Vagina (tissue), 2 donors: ENCODE results near the gene GSG1L. TPM values are rescaled to one million over a fixed set of nuclear protein-coding genes. Genes with fewer than 3 reads are reported as not detected.

Source experiments
- DNase-seq, 2 donors: peaks; one replicate each; pipeline ENCODE4 v3.0.0-alpha.2; 2017; ENCODE audit errors: extremely low spot score in 2 of 2
- H3K27ac ChIP-seq: fragments of 200-600 bp; sonication (generic); one replicate; pipeline ENCODE4 v1.5.1; 2019
- H3K27me3 ChIP-seq: fragments of 200-600 bp; sonication (generic); one replicate; pipeline ENCODE4 v1.5.1; 2019
- H3K36me3 ChIP-seq, 2 donors: fragments of 200-600 bp; sonication (generic); one replicate each; pipeline ENCODE4 v1.5.1; 2017 to 2019
- H3K4me1 ChIP-seq: fragments of 200-600 bp; sonication (generic); one replicate; pipeline ENCODE4 v1.5.1; 2019
- H3K4me3 ChIP-seq, 2 donors: fragments of 200-600 bp; sonication (generic); 1 replicate in 1 of 2; 2 replicates in 1 of 2; pipeline ENCODE4 v1.5.1; 2016 to 2019
- H3K9me3 ChIP-seq: fragments of 200-600 bp; sonication (generic); one replicate; pipeline ENCODE4 v1.5.1; 2019
- CTCF ChIP-seq, 3 experiments: fragments of 450-650 bp in 2 of 3; fragments of 200-600 bp in 1 of 3; sonication (generic) in 1 of 3; IDR thresholded peaks; one replicate each; pipeline ENCODE4 v1.5.1; 2017 to 2019; ENCODE audit warnings: antibody characterized with exemption in 3 of 3, mild to moderate bottlenecking in 2 of 3, moderate library complexity in 2 of 3
- POLR2A ChIP-seq, 2 donors: fragments of 450-650 bp; IDR thresholded peaks; one replicate each; pipeline ENCODE4 v1.6.1; 2017; ENCODE audit warnings: antibody characterized with exemption in 2 of 2, mild to moderate bottlenecking in 2 of 2, moderate library complexity in 2 of 2
- POLR2AphosphoS5 ChIP-seq, 2 donors: sonication (generic); formaldehyde crosslinking; IDR thresholded peaks; one replicate each; pipeline ENCODE4 v1.9.0; 2017; ENCODE audit warnings: antibody characterized with exemption in 2 of 2, mild to moderate bottlenecking in 2 of 2, low read depth in 1 of 2; ENCODE audit not compliant: insufficient read depth in 1 of 2
- intact Hi-C: fragments of 100-400 bp; cut with DNase I; formaldehyde crosslinking; loops from one replicate; pipeline ENCODE4 v1.15.1; 2023
- total RNA-seq: library from RNA; depleted of rRNA; stranded (reverse); fragments of >200 nt; gene quantifications from one replicate; pipeline ENCODE4 v1.2.3, GENCODE V29; 2016

The GSG1L gene
- total RNA-seq, 1 donor from 2014 or later = not detected

- intact Hi-C loops = no loop called here
- Histone ChIP-seq H3K27ac (no peak overlapping the region), H3K36me3 (no peaks in the 10 kb centered on the region), H3K27me3 (no peaks in the 10 kb centered on the region), H3K9me3 (no peaks in the 10 kb centered on the region), H3K4me1 (no peaks in the 10 kb centered on the region), H3K4me3 (no peak overlapping the region)
- DNase-seq = no peak
- TF ChIP-seq POLR2AphosphoS5 (IDR thresholded peaks at IDR 0.05; ENCODE audit: insufficient read depth in 1 of 2, low read depth in 1 of 2) (no peak), POLR2A (IDR thresholded peaks at IDR 0.05) (no peak), CTCF (IDR thresholded peaks at IDR 0.05) (no peak)
Observed at GRCh38 chr16:27795992-27796614, 267.4 kb downstream of the GSG1L start.

DNA sequence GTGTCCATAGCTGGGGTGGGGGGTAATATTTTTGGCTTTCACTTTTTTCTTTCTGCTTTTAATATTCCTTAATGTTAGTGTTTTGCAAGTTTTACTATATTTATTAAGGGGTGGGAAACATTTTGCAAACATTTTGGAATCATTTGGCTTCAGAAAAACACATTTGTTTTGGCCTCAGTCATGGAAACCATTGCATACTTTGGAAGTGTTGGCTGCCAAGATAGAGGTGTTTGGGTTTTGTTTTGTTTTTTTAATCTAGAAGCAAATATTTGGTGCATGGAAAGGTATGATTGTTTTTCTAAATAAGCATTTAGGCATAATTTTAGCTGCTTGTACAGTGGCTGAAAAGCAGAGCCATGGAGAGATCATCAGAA is 270.3 kb downstream of the GSG1L start:
- no peaks in the 10 kb centered on the region for H3K4me1 ChIP-seq
- H3K27me3 ChIP-seq = no peaks in the 10 kb centered on the region
- no peak for TF ChIP-seq CTCF (IDR thresholded peaks at IDR 0.05)
- intact Hi-C loops = no loop called here
- H3K4me3 ChIP-seq = no peak overlapping the region
- H3K27ac ChIP-seq = no peak overlapping the region
- H3K36me3 ChIP-seq = no peaks in the 10 kb centered on the region
- H3K9me3 ChIP-seq = no peaks in the 10 kb centered on the region
- no peak for DNase-seq

DNA sequence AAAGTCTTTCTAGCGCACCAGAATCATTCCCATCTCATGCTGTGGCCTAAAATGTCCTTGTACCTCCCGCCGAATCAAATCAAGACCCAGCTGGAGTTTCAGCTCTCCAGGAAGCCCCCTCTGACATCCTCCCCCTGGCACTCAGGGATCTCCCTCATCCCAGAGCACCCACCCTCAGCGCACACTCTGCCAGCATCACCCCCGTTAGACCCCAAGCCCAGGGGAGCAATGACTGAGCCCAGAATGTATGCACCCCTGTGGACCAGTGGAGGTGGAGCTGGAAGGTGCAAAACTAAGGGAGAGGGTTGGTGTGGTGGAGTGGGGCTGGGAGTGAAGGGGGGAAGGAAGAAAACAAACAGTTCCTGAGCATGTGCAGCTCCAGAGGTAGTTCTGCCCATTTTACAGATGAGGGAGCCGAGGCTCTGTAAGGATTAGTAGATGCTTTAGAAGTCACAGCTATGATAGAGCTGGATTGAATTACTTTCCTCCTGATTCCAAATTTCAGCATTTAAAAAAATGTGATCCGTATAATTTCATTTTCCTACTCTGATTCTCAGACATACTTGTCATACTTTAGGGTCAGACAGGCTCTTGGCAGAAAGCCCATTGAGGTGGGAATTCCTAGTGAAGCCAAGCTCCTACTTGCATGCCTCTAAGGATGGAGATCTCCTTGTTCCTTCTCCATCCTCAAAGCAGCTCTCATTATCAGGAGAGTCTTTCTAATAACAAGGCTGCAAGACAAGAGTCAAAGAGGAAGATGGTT is 270.8 kb downstream of the GSG1L start:
- no peak for DNase-seq
- intact Hi-C loops = no loop called here
- Histone ChIP-seq H3K4me1 (no peaks in the 10 kb centered on the region), H3K27me3 (no peaks in the 10 kb centered on the region), H3K4me3 (no peak overlapping the region), H3K9me3 (no peaks in the 10 kb centered on the region), H3K36me3 (no peaks in the 10 kb centered on the region), H3K27ac (no peak overlapping the region)
- no peak for TF ChIP-seq POLR2AphosphoS5 (IDR thresholded peaks at IDR 0.05; ENCODE audit: insufficient read depth in 1 of 2, low read depth in 1 of 2)
- TF ChIP-seq CTCF (IDR thresholded peaks at IDR 0.05) = no peak
- TF ChIP-seq POLR2A (IDR thresholded peaks at IDR 0.05) = no peak

DNA sequence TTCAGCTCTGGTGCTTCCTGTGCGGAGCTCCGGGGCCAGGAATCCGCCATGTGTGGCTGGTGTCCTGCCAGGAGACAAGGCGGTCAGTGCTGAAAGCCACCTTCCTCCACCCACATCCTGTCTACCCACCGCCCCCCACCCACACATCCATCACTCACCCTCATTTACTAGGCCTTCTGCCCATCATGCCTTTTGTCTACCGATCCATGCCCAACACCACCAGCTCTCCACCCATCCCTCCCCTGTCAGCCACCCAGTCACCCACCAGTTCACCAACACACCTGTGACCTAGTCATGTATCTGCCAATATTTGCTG is 272.2 kb downstream of the GSG1L start:
- TF ChIP-seq CTCF (IDR thresholded peaks at IDR 0.05) = no peak
- TF ChIP-seq POLR2AphosphoS5 (IDR thresholded peaks at IDR 0.05; ENCODE audit: insufficient read depth in 1 of 2, low read depth in 1 of 2) = no peak
- TF ChIP-seq POLR2A (IDR thresholded peaks at IDR 0.05) = no peak
- DNase-seq = no peak
- H3K9me3 ChIP-seq = no peaks in the 10 kb centered on the region
- H3K27me3 ChIP-seq = no peaks in the 10 kb centered on the region
- no peaks in the 10 kb centered on the region for H3K4me1 ChIP-seq
- H3K36me3 ChIP-seq = no peaks in the 10 kb centered on the region
- no peak overlapping the region for H3K27ac ChIP-seq
- H3K4me3 ChIP-seq = no peak overlapping the region
- intact Hi-C loops = no loop called here
